HepG2 (cell line): ENCODE data around the gene ITGAE. TPM values are rescaled to one million over a fixed set of nuclear protein-coding genes. Genes with fewer than 3 reads are reported as not detected.
A peak's percentile ranks its signal among the peaks of the same experiment; 100 is the strongest.

Experiments
- ARID5B ChIP-seq: IDR thresholded peaks from 2 replicates; pipeline ENCODE4 v1.4.0; 2020; ENCODE audit warnings: mild to moderate bottlenecking, missing genetic modification reagents
- IKZF1 ChIP-seq: fragments of 450-650 bp; IDR thresholded peaks from 2 replicates; pipeline ENCODE4 v1.7.1; 2016
- MEIS2 ChIP-seq: sonication (generic); formaldehyde crosslinking; IDR thresholded peaks from 2 replicates; pipeline ENCODE4 v1.9.0; 2021; ENCODE audit warnings: mild to moderate bottlenecking, missing genetic modification reagents
- SOX13 ChIP-seq, 3 experiments: fragments of 450-650 bp in 1 of 3; sonication (generic) in 1 of 3; formaldehyde crosslinking in 1 of 3; IDR thresholded peaks in 2 of 3; conservative IDR thresholded peaks in 1 of 3; 2 replicates each; pipeline versions ENCODE4 v1.5.0 to v1.6.1; 2016 to 2020; ENCODE audit warnings: antibody characterized with exemption in 1 of 3, mild to moderate bottlenecking in 1 of 3, missing compliant biosample characterization in 1 of 3, missing genetic modification reagents in 1 of 3, moderate library complexity in 1 of 3
- ZNF354B ChIP-seq: sonication (generic); formaldehyde crosslinking; IDR thresholded peaks from 2 replicates; pipeline ENCODE4 v1.8.0; 2022; ENCODE audit warnings: mild to moderate bottlenecking, missing genetic modification reagents
- ZNF513 ChIP-seq: sonication (generic); formaldehyde crosslinking; conservative IDR thresholded peaks from 2 replicates; pipeline ENCODE4 v1.5.0; 2020; ENCODE audit warnings: missing genetic modification reagents
- ZNF547 ChIP-seq: sonication (generic); formaldehyde crosslinking; IDR thresholded peaks from 2 replicates; pipeline ENCODE4 v1.5.1; 2020; ENCODE audit warnings: mild to moderate bottlenecking, missing genetic modification reagents
- ZNF790 ChIP-seq: sonication (generic); formaldehyde crosslinking; IDR thresholded peaks from 2 replicates; pipeline ENCODE4 v1.8.0; 2022; ENCODE audit warnings: missing genetic modification reagents, mild to moderate bottlenecking, borderline replicate concordance
- polyA plus RNA-seq, 8 experiments: library from polyadenylated mRNA; depleted of rRNA in 3 of 8; stranded (reverse) in 7 of 8; unstranded in 1 of 8; fragments of >200 nt; fragmentation: Illumina TruSeq in 4 of 8; extraction: Trizol in 4 of 8; gene quantifications; 2 replicates each; pipeline versions ENCODE4 v1.2.1 to v1.2.3, GENCODE V29; 2011 to 2016; ENCODE audit warnings: low read depth in 4 of 8, missing spikeins in 1 of 8, mixed read lengths in 1 of 8; ENCODE audit not compliant: insufficient read depth in 1 of 8
- total RNA-seq, 5 experiments: library from RNA; depleted of rRNA; stranded (reverse); fragments of >200 nt; fragmentation: Illumina TruSeq; extraction: Trizol; gene quantifications; 2 replicates each; pipeline ENCODE4 v1.2.3, GENCODE V29; 2016; ENCODE audit warnings: low read depth in 1 of 5
- TF ChIP-seq, protein P1 (sequence below): sonication (generic); formaldehyde crosslinking; IDR thresholded peaks from 2 replicates; pipeline ENCODE4 v1.4.0; 2020; ENCODE audit warnings: mild to moderate bottlenecking, missing genetic modification reagents, borderline replicate concordance

Gene ITGAE
- total and polyA plus RNA-seq, 2 of the 13 experiments (the other 11 are each of a cell fraction or from before 2014, with no cell fraction given), result 42.3 to 49.0 TPM

- TF ChIP-seq, protein P1, sequence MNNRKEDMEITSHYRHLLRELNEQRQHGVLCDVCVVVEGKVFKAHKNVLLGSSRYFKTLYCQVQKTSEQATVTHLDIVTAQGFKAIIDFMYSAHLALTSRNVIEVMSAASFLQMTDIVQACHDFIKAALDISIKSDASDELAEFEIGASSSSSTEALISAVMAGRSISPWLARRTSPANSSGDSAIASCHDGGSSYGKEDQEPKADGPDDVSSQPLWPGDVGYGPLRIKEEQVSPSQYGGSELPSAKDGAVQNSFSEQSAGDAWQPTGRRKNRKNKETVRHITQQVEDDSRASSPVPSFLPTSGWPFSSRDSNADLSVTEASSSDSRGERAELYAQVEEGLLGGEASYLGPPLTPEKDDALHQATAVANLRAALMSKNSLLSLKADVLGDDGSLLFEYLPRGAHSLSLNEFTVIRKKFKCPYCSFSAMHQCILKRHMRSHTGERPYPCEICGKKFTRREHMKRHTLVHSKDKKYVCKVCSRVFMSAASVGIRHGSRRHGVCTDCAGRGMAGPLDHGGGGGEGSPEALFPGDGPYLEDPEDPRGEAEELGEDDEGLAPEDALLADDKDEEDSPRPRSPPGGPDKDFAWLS (CRISPR knock-in tag), result 0 out of 2 replicates have a peak, but pooled peaks have one; percentile 47
- TF ChIP-seq MEIS2 (peak; percentile 93), IKZF1 (no peak), ARID5B (CRISPR knock-in tag) (0 out of 2 replicates have a peak, but pooled peaks have one; percentile 46), ZNF354B (CRISPR knock-in tag) (peak; percentile 48; the same call in 1 of the 2 replicates), ZNF547 (CRISPR knock-in tag) (peak; percentile 40; the same call in 1 of the 2 replicates), ZNF513 (no peak), ZNF790 (CRISPR knock-in tag) (peak; percentile 63; the same call in 1 of the 2 replicates), SOX13 (IDR thresholded peaks at IDR 0.05) (peak; percentile 13; the same call in 1 of the 2 replicates), SOX13 (CRISPR knock-in tag; conservative IDR thresholded peaks at IDR 0.05 in 1 of 2, IDR thresholded peaks at IDR 0.05 in 1 of 2) (peak in 1 of 2 experiments; percentile 37; a peak in 2 of 4 replicates)
Measured at GRCh38 chr17:3845621-3846436, 44.8 kb upstream of the ITGAE start, which contains the start of gene NCBP3 (continued).
